Right lobe of liver (tissue), 6 donors: ENCODE data around the gene SHC3. TPM values are rescaled to one million over a fixed set of nuclear protein-coding genes. Genes with fewer than 3 reads are reported as not detected.

Experiments
- ATAC-seq, 4 donors: fragments of 200-7000 bp; cut with Tn5 transposase; one replicate each; pipeline ENCODE4 v1.9.1; 2020; ENCODE audit warnings: mild to moderate bottlenecking in 4 of 4, moderate library complexity in 4 of 4
- DNase-seq, 3 donors: peaks; one replicate each; pipeline ENCODE4 v3.0.0-alpha.2; 2020
- H3K27ac ChIP-seq, 3 donors: fragments of 200-600 bp; one replicate each; pipeline ENCODE4 v1.8.0; 2022
- H3K27me3 ChIP-seq, 2 donors: fragments of 200-600 bp; one replicate each; pipeline ENCODE4 v1.8.0; 2022
- H3K36me3 ChIP-seq, 4 donors: fragments of 200-600 bp; sonication (generic) in 1 of 4; one replicate each; pipeline versions ENCODE4 v1.5.1 to v1.8.0; 2017 to 2022; ENCODE audit warnings: control low read depth in 1 of 4
- H3K4me1 ChIP-seq, 4 donors: fragments of 200-600 bp; sonication (generic) in 1 of 4; one replicate each; pipeline versions ENCODE4 v1.5.1 to v1.8.0; 2017 to 2022; ENCODE audit warnings: control low read depth in 1 of 4
- H3K4me3 ChIP-seq, 3 donors: fragments of 200-600 bp; one replicate each; pipeline ENCODE4 v1.8.0; 2022
- H3K9me3 ChIP-seq, 4 donors: fragments of 200-600 bp; sonication (generic) in 1 of 4; one replicate each; pipeline versions ENCODE4 v1.5.1 to v1.8.0; 2017 to 2022; ENCODE audit warnings: control low read depth in 1 of 4
- CTCF ChIP-seq, 4 donors: fragments of 200-600 bp in 3 of 4; fragments of 450-650 bp in 1 of 4; IDR thresholded peaks; one replicate each; pipeline versions ENCODE4 v1.5.1 to v1.8.0; 2016 to 2022; ENCODE audit warnings: antibody characterized with exemption in 4 of 4, mild to moderate bottlenecking in 2 of 4
- POLR2A ChIP-seq: fragments of 450-650 bp; IDR thresholded peaks from one replicate; pipeline ENCODE4 v1.6.1; 2017; ENCODE audit warnings: antibody characterized with exemption, mild to moderate bottlenecking
- WGBS: methylation state at CpG from one replicate; pipeline ENCODE4 v1.1.6; 2018; ENCODE audit warnings: low coverage, low lambda C conversion rate; ENCODE audit not compliant: insufficient coverage; ENCODE audit errors: missing lambda C conversion rate; 5-methylcytosine and 5-hydroxymethylcytosine counted together
- intact Hi-C, 2 donors: fragments of 100-400 bp; cut with DNase I; formaldehyde crosslinking; loops; one replicate each; pipeline versions ENCODE4 v1.11.2 to v1.14.1; 2022
- total RNA-seq, 6 experiments: library from RNA; depleted of rRNA in 2 of 6; stranded (reverse); fragments of >200 nt in 2 of 6; fragmentation: NEBNext Ultra II Directional in 3 of 6; extraction: Animal tissue kit (Norgen Biotek cat#: 25700) in 3 of 6; gene quantifications; one replicate each; pipeline versions ENCODE4 v1.1.0 to v1.2.4, GENCODE V29; 2016 to 2023
- donor health status: DM: no; HTN: yes; CAD: no.
- donor health status: DM: no; HTN: no; CAD: no.
- donor health status: DM: no; HTN: no; CAD: no.
- donor health status: DM: no; HTN: yes; CAD: no.
- donor health status: DM: no; HTN: yes; CAD: no.

The SHC3 gene
- total RNA-seq, 6 experiments from 2014 or later, result 0.05 to 0.35 (median 0.17) TPM

GRCh38 chr9:89182369-89182768 is 3.8 kb upstream of the SHC3 start:
- H3K4me1 ChIP-seq, result peaks cover 0 to 22% (median 12%) of the 10 kb centered on the region in 4 donors
- ATAC-seq (no peak), DNase-seq (no peak)
- H3K4me3 ChIP-seq, result no peak overlapping the region
- intact Hi-C loops, result no loop called here
- peaks cover 0 to 4% of the 10 kb centered on the region in 2 donors for H3K27me3 ChIP-seq
- no peaks in the 10 kb centered on the region for H3K36me3 ChIP-seq
- H3K27ac ChIP-seq, result no peak overlapping the region
- WGBS, result 89% methylated on average over 5 of the region's 10 CpGs
- no peak for TF ChIP-seq CTCF (IDR thresholded peaks at IDR 0.05)
- H3K9me3 ChIP-seq, result no peaks in the 10 kb centered on the region

GRCh38 chr9:89179895-89180734 is 1.5 kb upstream of the SHC3 start:
- Histone ChIP-seq H3K27me3 (peaks cover 4 to 6% of the 10 kb centered on the region in 2 donors), H3K36me3 (no peaks in the 10 kb centered on the region), H3K4me1 (peaks cover 0 to 23% (median 13%) of the 10 kb centered on the region in 4 donors), H3K27ac (peak overlapping the region; percentile 68 to 89 (median 71)), H3K4me3 (peak overlapping the region; percentile 24 to 45 (median 45)), H3K9me3 (no peaks in the 10 kb centered on the region)
- TF ChIP-seq CTCF (IDR thresholded peaks at IDR 0.05) (no peak), POLR2A (peak; percentile 86)
- WGBS, result 2% methylated on average over 18 of the region's 35 CpGs
- intact Hi-C loops, result no loop called here
- peak; percentile 88 to 91 (median 89) for DNase-seq
- peak; percentile 92 to 96 (median 94) for ATAC-seq

GRCh38 chr9:89179540-89179894 is 899 bp upstream of the SHC3 start:
- 13% methylated on average over 2 of the region's 4 CpGs for WGBS
- intact Hi-C loops, result no loop called here
- no peaks in the 10 kb centered on the region for H3K36me3 ChIP-seq
- no peak for TF ChIP-seq POLR2A
- TF ChIP-seq CTCF (IDR thresholded peaks at IDR 0.05), result no peak
- peaks cover 4 to 6% of the 10 kb centered on the region in 2 donors for H3K27me3 ChIP-seq
- DNase-seq (no peak), ATAC-seq (peak in 2 of 4 donors; percentile 18 to 26)
- H3K4me3 ChIP-seq, result peak overlapping the region; percentile 24 to 45 (median 45)
- H3K4me1 ChIP-seq, result peaks cover 0 to 23% (median 13%) of the 10 kb centered on the region in 4 donors
- H3K27ac ChIP-seq, result peak overlapping the region; percentile 68 to 89 (median 71)
- H3K9me3 ChIP-seq, result no peaks in the 10 kb centered on the region

- no peak for DNase-seq
- TF ChIP-seq CTCF (IDR thresholded peaks at IDR 0.05) (no peak), POLR2A (no peak)
- intact Hi-C loops, result no loop called here
- Histone ChIP-seq H3K4me1 (peaks cover 0 to 23% (median 13%) of the 10 kb centered on the region in 4 donors), H3K9me3 (no peaks in the 10 kb centered on the region), H3K27ac (peak overlapping the region in 1 of 3 donors; percentile 89), H3K4me3 (no peak overlapping the region), H3K27me3 (peaks cover 4 to 6% of the 10 kb centered on the region in 2 donors), H3K36me3 (no peaks in the 10 kb centered on the region)
- ATAC-seq, result no peak
- 51% methylated on average over 11 of the region's 11 CpGs for WGBS
These were observed 367 bp upstream of the SHC3 start for GRCh38 chr9:89178830-89179539.
